ENCODE measurements around the gene RNF183.

The RNF183 gene

GRCh38 chr9:113309204-113309813 is 6.1 kb upstream of the RNF183 start:
- TF ChIP-seq ISL1 (CRISPR knock-in tag; IDR thresholded peaks at IDR 0.05) (no peak), ZFP3 (CRISPR knock-in tag; IDR thresholded peaks at IDR 0.05) (no peak), ZNF565 (CRISPR knock-in tag; conservative IDR thresholded peaks at IDR 0.05; ENCODE audit: low read depth) (no peak), ZC3H10 (CRISPR knock-in tag; IDR thresholded peaks at IDR 0.05) (no peak), PATZ1 (CRISPR knock-in tag; IDR thresholded peaks at IDR 0.05; ENCODE audit: borderline replicate concordance) (no peak), SNAI2 (CRISPR knock-in tag; IDR thresholded peaks at IDR 0.05) (no peak), OSR1 (CRISPR knock-in tag; IDR thresholded peaks at IDR 0.05) (no peak), BACH2 (CRISPR knock-in tag; IDR thresholded peaks at IDR 0.05; ENCODE audit: borderline replicate concordance) (no peak), CSRNP3 (CRISPR knock-in tag; IDR thresholded peaks at IDR 0.05) (no peak), RARB (CRISPR knock-in tag; IDR thresholded peaks at IDR 0.05) (no peak)
- ATAC-seq: peak; percentile 86

- no peak for ATAC-seq
- no peak for TF ChIP-seq CREB5 (CRISPR knock-in tag; IDR thresholded peaks at IDR 0.05; ENCODE audit: low read depth)
- no peak for TF ChIP-seq SNAI2 (CRISPR knock-in tag; IDR thresholded peaks at IDR 0.05)
- no peak for TF ChIP-seq ZFP30 (CRISPR knock-in tag; IDR thresholded peaks at IDR 0.05)
- TF ChIP-seq ZNF70 (CRISPR knock-in tag; IDR thresholded peaks at IDR 0.05): no peak
- TF ChIP-seq OSR1 (CRISPR knock-in tag; IDR thresholded peaks at IDR 0.05): no peak
- TF ChIP-seq PPARA (CRISPR knock-in tag; IDR thresholded peaks at IDR 0.05; ENCODE audit: borderline replicate concordance): no peak
- no peak for TF ChIP-seq ZNF8 (CRISPR knock-in tag; IDR thresholded peaks at IDR 0.05)
- no peak for TF ChIP-seq TSHZ2 (CRISPR knock-in tag; IDR thresholded peaks at IDR 0.05)
- no peak for TF ChIP-seq ESRRG (CRISPR knock-in tag; IDR thresholded peaks at IDR 0.05)
- no peak for TF ChIP-seq GLIS3 (CRISPR knock-in tag; IDR thresholded peaks at IDR 0.05)
- no peak for TF ChIP-seq POU6F1 (CRISPR knock-in tag; IDR thresholded peaks at IDR 0.05; ENCODE audit: borderline replicate concordance, low read depth)
- no peak for TF ChIP-seq BACH2 (CRISPR knock-in tag; IDR thresholded peaks at IDR 0.05; ENCODE audit: borderline replicate concordance)
- no peak for TF ChIP-seq ZC3H10 (CRISPR knock-in tag; IDR thresholded peaks at IDR 0.05)
- no peak for TF ChIP-seq ZNF565 (CRISPR knock-in tag; conservative IDR thresholded peaks at IDR 0.05; ENCODE audit: low read depth)
- no peak for TF ChIP-seq CSRNP3 (CRISPR knock-in tag; IDR thresholded peaks at IDR 0.05)
- TF ChIP-seq CSDC2 (CRISPR knock-in tag; IDR thresholded peaks at IDR 0.05): no peak
- TF ChIP-seq ISL1 (CRISPR knock-in tag; IDR thresholded peaks at IDR 0.05): no peak
- no peak for TF ChIP-seq ZFP3 (CRISPR knock-in tag; IDR thresholded peaks at IDR 0.05)
- TF ChIP-seq PATZ1 (CRISPR knock-in tag; IDR thresholded peaks at IDR 0.05; ENCODE audit: borderline replicate concordance): no peak
- no peak for TF ChIP-seq TCF4 (CRISPR knock-in tag; IDR thresholded peaks at IDR 0.05; ENCODE audit: borderline replicate concordance)
Observed at GRCh38 chr9:113307396-113307975, 4.3 kb upstream of the RNF183 start.
